ENCODE measurements around the gene FKBP1A.
A peak's percentile ranks its signal among the peaks of the same experiment; 100 is the strongest.

FKBP1A gene

GRCh38 chr20:1377341-1377871 lies 15.4 kb downstream of the FKBP1A start:
- ChIA-PET POLR2A (ENCODE audit: low non-redundant PET) (interaction anchor here (0.6 kb wide), 1 partner anchor 38 kb away, joined by 3 read pairs; no protein-coding TSS in a partner anchor), CTCF (interaction anchor here (0.5 to 0.7 kb wide), 3 partner anchors 8 to 132 kb away, joined by 3 read pairs; no protein-coding TSS in a partner anchor)
- no peak for TF ChIP-seq CTCF (conservative IDR thresholded peaks at IDR 0.05; ENCODE audit: low read depth)
- H3K27ac ChIP-seq = peak overlapping the region; percentile 35
- DNase-seq (ENCODE audit: low spot score) = no peak

GRCh38 chr20:1376408-1377270 lies 16.2 kb downstream of the FKBP1A start:
- no peak for DNase-seq (ENCODE audit: low spot score)
- TF ChIP-seq CTCF (conservative IDR thresholded peaks at IDR 0.05; ENCODE audit: low read depth) = no peak
- ChIA-PET CTCF (interaction anchor here (0.5 to 0.7 kb wide), 3 partner anchors 8 to 133 kb away, joined by 3 read pairs; no protein-coding TSS in a partner anchor), POLR2A (ENCODE audit: low non-redundant PET) (interaction anchor here (0.6 kb wide), 1 partner anchor 39 kb away, joined by 3 read pairs; no protein-coding TSS in a partner anchor)
- H3K27ac ChIP-seq = no peak overlapping the region

DNA sequence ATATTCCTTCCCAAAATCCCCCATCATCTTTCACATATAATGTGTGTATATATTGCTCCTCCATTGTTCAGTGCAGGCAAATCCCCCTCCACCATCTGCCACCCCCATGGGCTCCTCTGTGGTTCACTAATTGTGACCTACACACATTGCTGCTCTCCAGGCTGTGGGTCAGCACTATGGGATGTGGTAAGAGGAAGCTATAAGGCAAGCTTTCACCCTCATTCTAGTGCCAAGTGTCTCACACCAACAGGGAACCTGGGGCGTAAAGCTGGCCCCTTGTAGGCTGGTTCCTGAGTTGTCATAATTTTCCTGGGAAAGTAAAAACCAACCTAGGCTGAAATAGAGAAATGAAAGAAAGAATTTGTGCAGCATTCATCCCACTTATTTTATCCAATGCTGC lies 16.8 kb downstream of the FKBP1A start:
- ChIA-PET POLR2A (ENCODE audit: low non-redundant PET) (no interaction called here), CTCF (interaction anchor here (0.6 kb wide), 1 partner anchor 1317 kb away, joined by 3 read pairs; no protein-coding TSS in a partner anchor)
- H3K27ac ChIP-seq = peak overlapping the region; percentile 11; the same call in 1 of the 2 replicates
- no peak for DNase-seq (ENCODE audit: low spot score)
- TF ChIP-seq CTCF (conservative IDR thresholded peaks at IDR 0.05; ENCODE audit: low read depth) = no peak

DNA sequence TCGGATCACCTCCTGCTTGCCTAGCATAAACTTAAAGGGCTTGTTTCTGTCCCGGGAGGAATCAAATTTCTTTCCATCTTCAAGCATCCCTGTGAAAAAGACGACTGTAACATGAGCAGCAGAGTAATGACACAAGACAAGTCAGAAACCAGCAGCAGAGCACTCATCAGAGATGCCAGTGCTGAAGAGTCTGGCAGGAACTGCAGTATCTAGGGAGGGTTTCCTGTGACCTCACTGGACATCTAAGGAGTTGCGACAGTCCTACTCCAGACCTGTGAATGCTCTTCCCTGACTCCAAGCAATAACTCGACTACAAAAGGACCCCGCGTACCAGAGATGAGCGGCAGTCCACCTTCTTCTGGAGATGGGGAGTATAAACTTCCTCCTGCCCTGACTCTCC lies 17.3 kb downstream of the FKBP1A start:
- no peak for DNase-seq (ENCODE audit: low spot score)
- peak overlapping the region; percentile 11; the same call in 1 of the 2 replicates for H3K27ac ChIP-seq
- POLR2A ChIA-PET (ENCODE audit: low non-redundant PET) = no interaction called here
- CTCF ChIA-PET = interaction anchor here (0.6 kb wide), 1 partner anchor 1318 kb away, joined by 3 read pairs; no protein-coding TSS in a partner anchor
- no peak for TF ChIP-seq CTCF (conservative IDR thresholded peaks at IDR 0.05; ENCODE audit: low read depth)

GRCh38 chr20:1374246-1374645 lies 18.6 kb downstream of the FKBP1A start:
- no peak for TF ChIP-seq CTCF (conservative IDR thresholded peaks at IDR 0.05; ENCODE audit: low read depth)
- POLR2A ChIA-PET (ENCODE audit: low non-redundant PET) = no interaction called here
- CTCF ChIA-PET = interaction anchor here (0.6 kb wide), 1 partner anchor 70 kb away, joined by 3 read pairs; no protein-coding TSS in a partner anchor
- H3K27ac ChIP-seq = no peak overlapping the region
- DNase-seq (ENCODE audit: low spot score) = no peak

DNA sequence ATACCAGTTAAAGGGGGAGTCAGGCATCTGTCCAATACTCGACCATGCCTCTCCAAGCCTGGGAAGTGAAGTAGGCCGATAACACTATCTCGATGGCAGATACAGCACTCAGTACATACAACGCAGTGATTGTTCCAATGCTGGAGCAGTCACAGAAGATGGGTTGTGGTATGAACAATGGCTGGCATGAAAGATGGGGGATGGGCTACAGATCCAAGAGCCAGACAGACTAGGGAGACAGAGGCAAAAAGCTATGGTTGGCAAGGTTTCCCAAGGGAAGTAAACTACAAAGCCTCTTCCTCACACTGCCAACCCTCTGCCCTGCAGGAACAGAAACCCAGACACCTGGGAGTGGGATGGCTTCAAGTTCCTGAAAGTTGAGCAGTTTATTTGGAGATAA lies 19.2 kb downstream of the FKBP1A start:
- no peak for DNase-seq (ENCODE audit: low spot score)
- no peak overlapping the region for H3K27ac ChIP-seq
- ChIA-PET POLR2A (ENCODE audit: low non-redundant PET) (no interaction called here), CTCF (interaction anchor here (0.6 kb wide), 1 partner anchor 70 kb away, joined by 3 read pairs; no protein-coding TSS in a partner anchor)
- TF ChIP-seq CTCF (conservative IDR thresholded peaks at IDR 0.05; ENCODE audit: low read depth) = no peak
